K562 (cell line): ENCODE results near the gene TCEAL4. TPM values are rescaled to one million over a fixed set of nuclear protein-coding genes. Genes with fewer than 3 reads are reported as not detected.

Source experiments
- ATAC-seq: fragments of 200-7000 bp; cut with Tn5 transposase; 3 replicates; pipeline ENCODE4 v1.9.1; 2020; ENCODE audit warnings: moderate library complexity
- BruUV-seq: library from RNA; stranded (reverse); fragments of 400-500 nt; replicated peaks from 2 replicates; lab custom pipeline; 2021; lab: Mats Ljungman, UMichigan
- CTCF ChIA-PET: fragments of 300-600 bp; formaldehyde crosslinking; extraction: SDS; loops from one replicate; lab custom pipeline; 2021; ENCODE audit warnings: low intra/inter-chr PET ratio; lab: Yijun Ruan, JAX
- POLR2A ChIA-PET: fragments of 300-600, 350-650 bp; sonication (Branson Sonifier 250); formaldehyde crosslinking; extraction: SDS; loops from one replicate; lab custom pipeline; 2021; ENCODE audit warnings: antibody characterized with exemption, inconsistent platforms; lab: Yijun Ruan, JAX
- DNase-seq, 4 experiments: peaks; one replicate each; pipeline versions ENCODE4 v3.0.0 to v3.0.0-alpha.2; 2011 to 2018; ENCODE audit warnings: low spot score in 3 of 4, mixed read lengths in 3 of 4; ENCODE audit errors: extremely low read depth in 1 of 4
- FAIRE-seq: peaks from 2 replicates; lab custom pipeline; 2011; peaks lifted over from hg19 to GRCh38; lab: Jason Lieb, UNC
- H2AFZ ChIP-seq: 2 replicates; pipeline ENCODE4 v1.6.0; 2011; ENCODE audit warnings: low read depth, low read length, control low read depth, inconsistent platforms
- H3K27ac ChIP-seq: fragments of 200-600 bp; 3 replicates; pipeline ENCODE4 v1.8.0; 2011; ENCODE audit warnings: low read depth, mild to moderate bottlenecking, control low read depth, inconsistent platforms, low read length, moderate library complexity, mixed read lengths; ENCODE audit errors: extremely low read depth
- H3K27me3 ChIP-seq, 2 experiments: fragments of 300-600 bp in 1 of 2; 2 replicates in 1 of 2; 3 replicates in 1 of 2; pipeline versions ENCODE4 v1.6.0 to v1.8.0; 2011; ENCODE audit warnings: inconsistent platforms in 2 of 2, low read length in 2 of 2, mild to moderate bottlenecking in 1 of 2, mixed read lengths in 1 of 2, moderate library complexity in 1 of 2; ENCODE audit not compliant: control insufficient read depth in 2 of 2, insufficient read depth in 2 of 2
- H3K36me3 ChIP-seq: fragments of 300-600 bp; 3 replicates; pipeline ENCODE4 v1.8.0; 2011; ENCODE audit warnings: mild to moderate bottlenecking, low read length, inconsistent platforms; ENCODE audit not compliant: control insufficient read depth, insufficient read depth
- H3K4me1 ChIP-seq, 2 experiments: fragments of 200-600 bp in 1 of 2; replicated peaks in 1 of 2; 2 replicates in 1 of 2; 3 replicates in 1 of 2; pipeline versions ENCODE4 v1.5.1 to v1.8.0; 2011; ENCODE audit warnings: inconsistent platforms in 2 of 2, low read length in 2 of 2, mild to moderate bottlenecking in 1 of 2, mixed read lengths in 1 of 2, moderate library complexity in 1 of 2; ENCODE audit not compliant: control insufficient read depth in 2 of 2, insufficient read depth in 2 of 2
- H3K4me2 ChIP-seq: 2 replicates; pipeline ENCODE4 v1.6.1; 2011; ENCODE audit warnings: low read length, control low read depth, inconsistent platforms, mixed read lengths; ENCODE audit not compliant: insufficient read depth
- H3K4me3 ChIP-seq: fragments of 200-600 bp; sonication (generic), shearing (Covaris generic); 2 replicates; pipeline ENCODE4 v1.5.1; 2016; ENCODE audit warnings: control low read depth, inconsistent platforms
- H3K79me2 ChIP-seq: fragments of 200-600 bp; 3 replicates; pipeline ENCODE4 v1.8.0; 2011; ENCODE audit warnings: low read length, inconsistent platforms; ENCODE audit not compliant: control insufficient read depth, insufficient read depth
- H3K9ac ChIP-seq, 2 experiments: 2 replicates each; pipeline versions ENCODE4 v1.6.0 to v1.6.1; 2011; ENCODE audit warnings: low read depth in 2 of 2, low read length in 2 of 2, control low read depth in 1 of 2, inconsistent platforms in 1 of 2, mild to moderate bottlenecking in 1 of 2, mixed read lengths in 1 of 2; ENCODE audit not compliant: insufficient read depth in 1 of 2
- H3K9me1 ChIP-seq: one replicate; pipeline ENCODE4 v1.6.0; 2011; ENCODE audit warnings: inconsistent platforms, mild to moderate bottlenecking, low read length, moderate library complexity; ENCODE audit not compliant: control insufficient read depth, insufficient read depth
- H3K9me3 ChIP-seq: replicated peaks from 2 replicates; pipeline ENCODE4 v1.5.1; 2011; ENCODE audit warnings: low read depth, low read length, inconsistent platforms; ENCODE audit not compliant: control insufficient read depth, insufficient read depth
- H4K20me1 ChIP-seq: replicated peaks from 2 replicates; pipeline ENCODE4 v1.6.1; 2011; ENCODE audit warnings: low read length, inconsistent platforms, mixed read lengths; ENCODE audit not compliant: control insufficient read depth, insufficient read depth
- ATF6 ChIP-seq: sonication (generic); formaldehyde crosslinking; IDR thresholded peaks from 2 replicates; pipeline ENCODE4 v1.4.0; 2020; ENCODE audit warnings: mild to moderate bottlenecking, missing genetic modification reagents
- E2F8 ChIP-seq: fragments of 450-650 bp; IDR thresholded peaks from 2 replicates; pipeline ENCODE4 v1.7.1; 2018; ENCODE audit warnings: mild to moderate bottlenecking, low read depth; ENCODE audit not compliant: partially characterized antibody
- ETS1 ChIP-seq: conservative IDR thresholded peaks from 2 replicates; pipeline ENCODE4 v1.6.1; 2011; ENCODE audit warnings: low read depth, mild to moderate bottlenecking, low read length; ENCODE audit not compliant: control insufficient read depth
- ETV1 ChIP-seq: fragments of 450-650 bp; conservative IDR thresholded peaks from 2 replicates; pipeline ENCODE4 v1.6.1; 2016; ENCODE audit warnings: missing genetic modification characterization, control low read depth, low read depth, missing compliant biosample characterization
- HOMEZ ChIP-seq: fragments of 250-450 bp; sonication (Bioruptor Pico); IDR thresholded peaks from 2 replicates; pipeline ENCODE4 v1.4.0; 2020; ENCODE audit warnings: mild to moderate bottlenecking, moderate library complexity
- ID3 ChIP-seq, 2 experiments: fragments of 250-450 bp in 1 of 2; fragments of 450-650 bp in 1 of 2; sonication (Bioruptor Pico) in 1 of 2; IDR thresholded peaks; 2 replicates each; pipeline versions ENCODE4 v1.6.1 to v1.8.0; 2016 to 2021; ENCODE audit warnings: mild to moderate bottlenecking in 2 of 2, moderate library complexity in 2 of 2, missing compliant biosample characterization in 1 of 2, missing genetic modification characterization in 1 of 2
- KLF13 ChIP-seq: fragments of 450-650 bp; IDR thresholded peaks from 2 replicates; pipeline ENCODE4 v1.6.1; 2016; ENCODE audit warnings: missing genetic modification characterization, low read depth, mild to moderate bottlenecking, missing compliant biosample characterization, moderate library complexity, borderline replicate concordance
- NR4A1 ChIP-seq, 2 experiments: fragments of 250-450 bp in 1 of 2; fragments of 450-650 bp in 1 of 2; sonication (Bioruptor Pico) in 1 of 2; IDR thresholded peaks; 2 replicates each; pipeline versions ENCODE4 v1.4.0 to v1.6.1; 2016 to 2020; ENCODE audit warnings: mild to moderate bottlenecking in 2 of 2, missing compliant biosample characterization in 1 of 2, missing genetic modification characterization in 1 of 2, moderate library complexity in 1 of 2
- RUNX1 ChIP-seq: sonication (generic); IDR thresholded peaks from 2 replicates; pipeline ENCODE4 v1.6.1; 2016; ENCODE audit warnings: antibody characterized with exemption, low read depth
- TAL1 ChIP-seq: fragments of 450-650 bp; IDR thresholded peaks from 2 replicates; pipeline ENCODE4 v1.6.1; 2016; ENCODE audit warnings: mild to moderate bottlenecking
- TFAM ChIP-seq: fragments of 250-450 bp; sonication (Bioruptor Pico); conservative IDR thresholded peaks from 2 replicates; pipeline ENCODE4 v1.5.0; 2021; ENCODE audit warnings: mild to moderate bottlenecking, moderate library complexity
- ZC3H4 ChIP-seq: sonication (generic); formaldehyde crosslinking; IDR thresholded peaks from 2 replicates; pipeline ENCODE4 v1.9.0; 2021; ENCODE audit warnings: missing genetic modification reagents, borderline replicate concordance
- ZNF121 ChIP-seq: sonication (generic); formaldehyde crosslinking; conservative IDR thresholded peaks from 2 replicates; pipeline ENCODE4 v1.8.0; 2022; ENCODE audit warnings: missing genetic modification reagents
- ZNF785 ChIP-seq: fragments of 250-450 bp; sonication (Bioruptor Pico); IDR thresholded peaks from 2 replicates; pipeline ENCODE4 v1.4.0; 2020; ENCODE audit warnings: mild to moderate bottlenecking
- in situ Hi-C: fragments of 300-500 bp; cut with MboI; formaldehyde crosslinking; loops from 4 replicates; pipeline ENCODE4 v1.15.0; 2018; ENCODE audit warnings: inconsistent platforms, mixed read lengths
- intact Hi-C: fragments of 100-400 bp; cut with micrococcal nuclease; formaldehyde crosslinking; loops from 2 replicates; pipeline ENCODE4 v1.14.2; 2022
- polyA plus RNA-seq, 8 experiments: library from polyadenylated mRNA; depleted of rRNA in 4 of 8; stranded (reverse) in 5 of 8; unstranded in 3 of 8; fragments of >200 nt; fragmentation: Nextera tagmentation in 2 of 8; fragmentation: Illumina TruSeq in 1 of 8; extraction: Ambion mirVana in 2 of 8; extraction: Trizol in 1 of 8; gene quantifications; 2 replicates each; pipeline versions ENCODE4 v1.2.1 to v1.2.3, GENCODE V29; 2011 to 2014; ENCODE audit warnings: inconsistent platforms in 1 of 8, missing spikeins in 1 of 8
- total RNA-seq, 7 experiments: library from RNA; depleted of rRNA in 6 of 7; stranded (reverse); fragments of >200 nt in 6 of 7; fragmentation: Illumina TruSeq in 2 of 7; extraction: Trizol in 2 of 7; gene quantifications; 2 replicates each; pipeline versions ENCODE4 v1.2.1 to v1.2.3, GENCODE V29; 2011 to 2021; ENCODE audit warnings: low replicate concordance in 1 of 7

The TCEAL4 gene
- total and polyA plus RNA-seq, 9 of the 15 experiments (the other 6 are each of a cell fraction or from before 2014, with no cell fraction given): 0.36 to 12.3 (median 7.9) TPM

- no peaks in the 10 kb centered on the region for H3K9me1 ChIP-seq
- intact Hi-C loops (no loop called here), in situ Hi-C loops (no loop called here)
- H3K9ac ChIP-seq: no peak overlapping the region
- no peaks in the 10 kb centered on the region for H4K20me1 ChIP-seq
- no peaks in the 10 kb centered on the region for H3K9me3 ChIP-seq
- no peak for FAIRE-seq
- BruUV-seq: no TSS peak
- no peak overlapping the region for H2AFZ ChIP-seq
- ATAC-seq: no peak
- ChIA-PET CTCF (no interaction called here), POLR2A (no interaction called here)
- no peak overlapping the region for H3K4me3 ChIP-seq
- H3K36me3 ChIP-seq: no peaks in the 10 kb centered on the region
- no peak for DNase-seq
- no peak overlapping the region for H3K4me2 ChIP-seq
- H3K4me1 ChIP-seq: no peaks in the 10 kb centered on the region
- no peaks in the 10 kb centered on the region for H3K79me2 ChIP-seq
- no peak overlapping the region for H3K27ac ChIP-seq
- no peaks in the 10 kb centered on the region for H3K27me3 ChIP-seq
- TF ChIP-seq ETS1 (no peak), KLF13 (tag) (no peak), ZNF121 (no peak), HOMEZ (no peak), TAL1 (no peak), ZNF785 (CRISPR knock-in tag) (no peak), NR4A1 (CRISPR knock-in tag; IDR thresholded peaks at IDR 0.05) (no peak), NR4A1 (tag; IDR thresholded peaks at IDR 0.05) (no peak), ETV1 (tag) (no peak), TFAM (CRISPR knock-in tag) (no peak), RUNX1 (no peak), ATF6 (CRISPR knock-in tag) (no peak), ZC3H4 (CRISPR knock-in tag) (no peak), ID3 (CRISPR knock-in tag; IDR thresholded peaks at IDR 0.05) (no peak), ID3 (tag; IDR thresholded peaks at IDR 0.05) (no peak), E2F8 (no peak)
These were observed 49.2 kb upstream of the TCEAL4 start for GRCh38 chrX:103536071-103536470.
